D721Med (cell line): ENCODE results near the gene CLEC4D.

Source experiments
- DNase-seq: peaks from one replicate; pipeline ENCODE4 v3.0.0; 2011; ENCODE audit warnings: low spot score; ENCODE audit not compliant: insufficient read length
- FAIRE-seq: peaks from 2 replicates; lab custom pipeline; 2011; peaks lifted over from hg19 to GRCh38; lab: Jason Lieb, UNC
- TF ChIP-seq, protein P1 (sequence below): IDR thresholded peaks from 2 replicates; pipeline ENCODE4 v1.5.1; 2012; ENCODE audit warnings: mild to moderate bottlenecking, control low read depth; ENCODE audit not compliant: insufficient read depth; ENCODE audit errors: missing control alignments

Gene CLEC4D

DNA sequence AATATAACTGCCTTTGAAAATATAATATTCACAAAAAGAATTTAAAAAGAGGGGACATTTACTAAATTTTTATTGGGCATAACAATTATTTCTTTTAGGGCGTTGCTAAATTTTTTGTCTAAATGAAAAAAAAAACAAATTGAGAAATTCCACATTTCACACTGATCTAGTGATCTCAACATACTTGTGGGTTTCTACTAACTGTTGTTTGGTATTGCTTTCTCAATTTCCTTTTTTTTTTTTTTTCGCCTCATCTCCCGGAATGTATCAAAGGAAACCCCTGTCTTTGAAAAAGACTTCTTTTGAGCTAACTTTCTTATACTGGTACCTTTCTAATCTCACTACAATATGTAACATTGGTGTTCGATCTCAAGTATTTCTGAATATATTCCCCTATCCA, at the start of gene CLEC4D:
Gene CLEC4D (plus strand): TSS at position 248 of the 400 bp plus-strand sequence. CDS start 230 bp downstream, outside the sequence.
- TF ChIP-seq, protein P1, sequence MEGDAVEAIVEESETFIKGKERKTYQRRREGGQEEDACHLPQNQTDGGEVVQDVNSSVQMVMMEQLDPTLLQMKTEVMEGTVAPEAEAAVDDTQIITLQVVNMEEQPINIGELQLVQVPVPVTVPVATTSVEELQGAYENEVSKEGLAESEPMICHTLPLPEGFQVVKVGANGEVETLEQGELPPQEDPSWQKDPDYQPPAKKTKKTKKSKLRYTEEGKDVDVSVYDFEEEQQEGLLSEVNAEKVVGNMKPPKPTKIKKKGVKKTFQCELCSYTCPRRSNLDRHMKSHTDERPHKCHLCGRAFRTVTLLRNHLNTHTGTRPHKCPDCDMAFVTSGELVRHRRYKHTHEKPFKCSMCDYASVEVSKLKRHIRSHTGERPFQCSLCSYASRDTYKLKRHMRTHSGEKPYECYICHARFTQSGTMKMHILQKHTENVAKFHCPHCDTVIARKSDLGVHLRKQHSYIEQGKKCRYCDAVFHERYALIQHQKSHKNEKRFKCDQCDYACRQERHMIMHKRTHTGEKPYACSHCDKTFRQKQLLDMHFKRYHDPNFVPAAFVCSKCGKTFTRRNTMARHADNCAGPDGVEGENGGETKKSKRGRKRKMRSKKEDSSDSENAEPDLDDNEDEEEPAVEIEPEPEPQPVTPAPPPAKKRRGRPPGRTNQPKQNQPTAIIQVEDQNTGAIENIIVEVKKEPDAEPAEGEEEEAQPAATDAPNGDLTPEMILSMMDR, result no peak
- no peak for DNase-seq
- FAIRE-seq, result no peak

DNA sequence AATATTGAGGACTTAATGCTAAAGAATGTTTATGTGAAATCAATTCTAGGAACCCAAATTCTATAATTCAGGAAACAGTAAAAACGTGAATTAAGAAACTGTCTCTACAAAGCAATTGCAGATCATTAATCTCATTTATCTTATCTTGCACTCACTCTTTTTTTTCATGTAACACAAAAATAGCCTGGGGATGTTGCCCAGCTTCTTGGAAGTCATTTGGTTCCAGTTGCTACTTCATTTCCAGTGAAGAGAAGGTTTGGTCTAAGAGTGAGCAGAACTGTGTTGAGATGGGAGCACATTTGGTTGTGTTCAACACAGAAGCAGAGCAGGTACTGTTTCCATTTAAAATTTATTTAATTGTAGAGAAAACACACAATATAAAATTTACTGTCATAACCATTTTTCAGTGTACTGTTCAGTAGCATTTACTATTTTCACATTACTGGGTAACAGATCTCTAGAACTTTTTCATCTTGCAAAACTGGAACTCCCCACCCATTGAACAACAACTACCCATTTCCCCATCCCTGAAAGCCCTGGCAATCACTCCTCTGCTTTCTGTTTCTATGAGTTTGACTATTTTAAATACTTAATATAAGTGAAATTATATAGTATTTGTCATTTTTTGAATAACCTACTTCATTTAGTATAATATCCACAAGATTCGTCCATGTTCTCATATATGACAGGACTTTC, 47.9 kb upstream of the CLEC4D start:
- FAIRE-seq (no peak), DNase-seq (no peak)
- TF ChIP-seq, protein P1, result no peak

DNA sequence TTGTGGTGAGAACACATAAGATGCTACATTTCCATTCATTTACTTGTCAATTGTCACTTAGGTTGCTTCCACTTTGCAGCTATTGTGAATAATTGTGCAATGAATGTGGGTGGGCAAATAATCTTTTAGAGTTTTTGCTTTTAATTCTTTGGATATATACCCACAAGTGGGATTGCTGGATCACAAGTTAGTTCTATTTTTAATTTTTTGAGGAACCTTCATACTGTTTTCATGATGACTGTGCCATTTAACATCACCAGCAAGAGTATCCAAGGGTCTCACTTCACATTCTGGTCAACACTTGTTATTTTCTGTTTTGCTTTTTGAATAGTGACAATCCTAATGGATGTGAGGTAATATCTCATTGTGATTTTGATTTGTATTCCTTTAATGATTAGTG, 47.1 kb upstream of the CLEC4D start:
- no peak for FAIRE-seq
- TF ChIP-seq, protein P1, result no peak

DNA sequence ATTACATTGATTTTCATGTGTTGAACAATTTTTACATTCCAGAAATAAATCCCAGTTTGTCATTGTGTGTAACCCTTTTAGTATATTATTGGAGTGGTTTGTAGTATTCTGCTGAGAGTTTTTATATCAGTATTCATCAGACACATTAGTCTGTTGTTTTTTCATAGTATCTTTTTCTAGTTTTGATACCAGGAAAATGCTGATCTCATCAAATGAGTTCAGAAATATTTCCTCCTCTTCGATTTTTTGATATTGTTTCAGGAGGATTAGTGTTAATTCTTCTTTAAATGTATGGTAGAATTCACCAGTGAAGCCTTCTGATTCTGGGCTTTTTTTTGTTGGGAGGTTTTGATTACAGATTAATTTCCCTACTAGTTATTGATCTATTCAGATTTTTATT, 42.2 kb upstream of the CLEC4D start:
- TF ChIP-seq, protein P1, result no peak

More for the DNA sequence above, 47.1 kb upstream of the CLEC4D start:
- DNase-seq, result no peak

DNA sequence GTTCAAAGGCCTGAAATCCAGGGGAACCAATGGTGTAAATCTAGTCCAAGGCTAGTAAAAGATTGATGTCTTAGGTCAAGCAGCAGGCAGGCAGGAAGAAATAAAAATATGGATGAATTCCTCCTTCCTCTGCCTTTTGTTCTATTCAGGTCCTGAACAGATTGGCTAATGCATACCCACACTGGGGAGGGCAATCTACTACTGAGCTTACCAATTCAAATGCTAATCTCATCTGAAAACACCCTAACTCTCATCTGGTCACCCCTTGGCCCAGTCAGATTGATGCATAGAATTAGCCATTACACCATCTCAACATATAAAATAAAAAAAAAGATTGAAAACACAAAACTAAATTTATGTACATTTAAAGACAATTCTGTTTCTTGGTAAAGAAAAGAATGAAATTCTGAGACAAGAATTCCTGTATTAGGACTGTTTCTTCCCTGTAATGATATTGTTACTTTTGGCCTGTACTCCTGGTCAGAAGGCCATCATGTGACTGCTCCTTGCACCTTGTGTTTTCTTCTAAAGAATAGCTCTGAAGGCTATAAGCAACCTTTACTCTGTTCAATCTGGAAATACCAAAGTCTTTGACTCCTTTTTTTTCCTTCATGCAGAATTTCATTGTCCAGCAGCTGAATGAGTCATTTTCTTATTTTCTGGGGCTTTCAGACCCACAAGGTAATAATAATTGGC, 37.6 kb upstream of the CLEC4D start:
- TF ChIP-seq, protein P1, result no peak
- FAIRE-seq (no peak), DNase-seq (no peak)

More for the DNA sequence above, 42.2 kb upstream of the CLEC4D start:
- FAIRE-seq, result no peak
- no peak for DNase-seq

DNA sequence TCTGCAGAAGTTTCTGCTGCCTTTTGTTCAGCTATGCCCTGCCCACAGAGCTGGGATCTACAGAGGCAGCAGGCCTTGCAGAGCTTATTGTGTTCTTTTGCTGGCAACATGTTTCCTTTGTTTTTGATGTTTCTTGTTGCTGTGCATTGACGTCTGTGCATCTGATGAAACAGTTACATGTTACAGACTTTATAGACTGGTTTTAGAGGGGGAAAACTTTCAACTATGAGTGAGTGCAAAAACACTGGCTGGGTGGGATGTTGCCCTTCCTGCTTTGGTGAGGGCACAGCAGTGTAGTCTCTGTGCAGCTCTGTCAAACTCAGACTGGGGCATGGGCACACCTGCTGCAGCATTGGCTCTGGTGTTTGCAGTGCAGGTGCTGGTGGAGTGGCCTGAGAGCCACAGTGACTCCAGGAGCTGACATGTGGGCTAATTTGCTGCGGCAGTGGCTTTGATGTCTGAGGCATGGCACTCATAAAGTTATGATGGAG, 30.7 kb upstream of the CLEC4D start:
- DNase-seq (no peak), FAIRE-seq (no peak)
- TF ChIP-seq, protein P1, result no peak
